Measurements from ENCODE around the gene PRKAR2B. TPM values are rescaled to one million over a fixed set of nuclear protein-coding genes. Genes with fewer than 3 reads are reported as not detected.

The PRKAR2B gene
- total RNA-seq, 2 donors from 2014 or later: 12.4 to 65.7 TPM

- Histone ChIP-seq H3K4me3 (no peak overlapping the region), H3K27ac (no peak overlapping the region), H3K27me3 (replicated peaks; ENCODE audit: insufficient read depth) (no peaks in the 10 kb centered on the region), H3K36me3 (no peaks in the 10 kb centered on the region), H3K9me3 (no peaks in the 10 kb centered on the region), H3K4me1 (replicated peaks) (no peaks in the 10 kb centered on the region)
- DNase-seq (ENCODE audit: low spot score): no peak
- WGBS: 95% methylated on average over 7 of the region's 7 CpGs
- no peak for TF ChIP-seq POLR2AphosphoS5 (IDR thresholded peaks at IDR 0.05)
- no peak for TF ChIP-seq POLR2A (IDR thresholded peaks at IDR 0.05)
- TF ChIP-seq, protein P1, sequence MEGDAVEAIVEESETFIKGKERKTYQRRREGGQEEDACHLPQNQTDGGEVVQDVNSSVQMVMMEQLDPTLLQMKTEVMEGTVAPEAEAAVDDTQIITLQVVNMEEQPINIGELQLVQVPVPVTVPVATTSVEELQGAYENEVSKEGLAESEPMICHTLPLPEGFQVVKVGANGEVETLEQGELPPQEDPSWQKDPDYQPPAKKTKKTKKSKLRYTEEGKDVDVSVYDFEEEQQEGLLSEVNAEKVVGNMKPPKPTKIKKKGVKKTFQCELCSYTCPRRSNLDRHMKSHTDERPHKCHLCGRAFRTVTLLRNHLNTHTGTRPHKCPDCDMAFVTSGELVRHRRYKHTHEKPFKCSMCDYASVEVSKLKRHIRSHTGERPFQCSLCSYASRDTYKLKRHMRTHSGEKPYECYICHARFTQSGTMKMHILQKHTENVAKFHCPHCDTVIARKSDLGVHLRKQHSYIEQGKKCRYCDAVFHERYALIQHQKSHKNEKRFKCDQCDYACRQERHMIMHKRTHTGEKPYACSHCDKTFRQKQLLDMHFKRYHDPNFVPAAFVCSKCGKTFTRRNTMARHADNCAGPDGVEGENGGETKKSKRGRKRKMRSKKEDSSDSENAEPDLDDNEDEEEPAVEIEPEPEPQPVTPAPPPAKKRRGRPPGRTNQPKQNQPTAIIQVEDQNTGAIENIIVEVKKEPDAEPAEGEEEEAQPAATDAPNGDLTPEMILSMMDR (IDR thresholded peaks at IDR 0.05): no peak
- intact Hi-C loops (cut with DNase I): no loop called here
Measured at GRCh38 chr7:107157091-107157490, 112.6 kb downstream of the PRKAR2B start.

GRCh38 chr7:107158028-107158427, 113.5 kb downstream of the PRKAR2B start:
- H3K27ac ChIP-seq: no peak overlapping the region
- TF ChIP-seq POLR2A (IDR thresholded peaks at IDR 0.05) (no peak), POLR2AphosphoS5 (IDR thresholded peaks at IDR 0.05) (no peak)
- TF ChIP-seq, protein P1 (IDR thresholded peaks at IDR 0.05): no peak
- WGBS: 91% methylated on average over 2 of the region's 2 CpGs
- no peak for DNase-seq (ENCODE audit: low spot score)
- no peak overlapping the region for H3K4me3 ChIP-seq
- H3K27me3 ChIP-seq (replicated peaks; ENCODE audit: insufficient read depth): no peaks in the 10 kb centered on the region
- H3K9me3 ChIP-seq: no peaks in the 10 kb centered on the region
- H3K36me3 ChIP-seq: no peaks in the 10 kb centered on the region
- no peaks in the 10 kb centered on the region for H3K4me1 ChIP-seq (replicated peaks)
- intact Hi-C loops (cut with DNase I): no loop called here

GRCh38 chr7:107160389-107160788, 115.9 kb downstream of the PRKAR2B start:
- Histone ChIP-seq H3K4me1 (replicated peaks) (no peaks in the 10 kb centered on the region), H3K27me3 (replicated peaks; ENCODE audit: insufficient read depth) (no peaks in the 10 kb centered on the region), H3K4me3 (no peak overlapping the region), H3K27ac (no peak overlapping the region), H3K9me3 (no peaks in the 10 kb centered on the region), H3K36me3 (no peaks in the 10 kb centered on the region)
- TF ChIP-seq POLR2A (IDR thresholded peaks at IDR 0.05) (no peak), POLR2AphosphoS5 (IDR thresholded peaks at IDR 0.05) (no peak)
- TF ChIP-seq, protein P1 (IDR thresholded peaks at IDR 0.05): no peak
- 82% methylated on average over 2 of the region's 2 CpGs for WGBS
- intact Hi-C loops (cut with DNase I): no loop called here
- no peak for DNase-seq (ENCODE audit: low spot score)

DNA sequence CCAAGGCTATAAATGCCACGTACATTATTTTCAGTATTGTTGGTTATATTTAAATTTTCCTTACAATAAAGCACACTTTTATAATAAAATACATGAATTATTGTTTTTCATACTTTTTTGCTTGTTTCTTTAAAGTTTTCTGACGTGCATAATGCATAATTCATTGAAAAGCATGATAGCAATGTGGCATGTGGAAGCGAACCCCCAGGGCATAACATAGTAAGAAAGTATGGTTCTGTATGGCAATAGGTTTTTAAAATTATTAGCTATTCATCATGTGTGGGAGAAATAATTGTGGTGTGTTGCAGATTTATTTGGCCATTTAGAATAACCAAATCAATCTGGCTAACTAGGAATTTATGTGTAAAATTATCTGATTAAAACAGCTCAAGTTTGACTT, 116.9 kb downstream of the PRKAR2B start:
- no peaks in the 10 kb centered on the region for H3K9me3 ChIP-seq
- H3K4me3 ChIP-seq: no peak overlapping the region
- no peaks in the 10 kb centered on the region for H3K36me3 ChIP-seq
- no peak for DNase-seq (ENCODE audit: low spot score)
- 90% methylated on average over 3 of the region's 3 CpGs for WGBS
- H3K4me1 ChIP-seq (replicated peaks): no peaks in the 10 kb centered on the region
- no peaks in the 10 kb centered on the region for H3K27me3 ChIP-seq (replicated peaks; ENCODE audit: insufficient read depth)
- intact Hi-C loops (cut with DNase I): no loop called here
- no peak for TF ChIP-seq POLR2AphosphoS5 (IDR thresholded peaks at IDR 0.05)
- no peak overlapping the region for H3K27ac ChIP-seq

GRCh38 chr7:107162475-107162874, 118.0 kb downstream of the PRKAR2B start:
- no peak for TF ChIP-seq POLR2AphosphoS5 (IDR thresholded peaks at IDR 0.05)
- TF ChIP-seq, protein P1 (IDR thresholded peaks at IDR 0.05): no peak
- no peak for TF ChIP-seq POLR2A (IDR thresholded peaks at IDR 0.05)
- no peaks in the 10 kb centered on the region for H3K27me3 ChIP-seq (replicated peaks; ENCODE audit: insufficient read depth)
- no peak for DNase-seq (ENCODE audit: low spot score)
- intact Hi-C loops (cut with DNase I): no loop called here
- H3K9me3 ChIP-seq: no peaks in the 10 kb centered on the region
- no peaks in the 10 kb centered on the region for H3K36me3 ChIP-seq
- H3K27ac ChIP-seq: peak overlapping the region; percentile 10 to 52
- 62% methylated on average over 5 of the region's 5 CpGs for WGBS
- H3K4me3 ChIP-seq: no peak overlapping the region
- H3K4me1 ChIP-seq (replicated peaks): no peaks in the 10 kb centered on the region

All from prostate gland (tissue), 2 donors.